ENCODE results near the gene AURKA.

The AURKA gene

DNA sequence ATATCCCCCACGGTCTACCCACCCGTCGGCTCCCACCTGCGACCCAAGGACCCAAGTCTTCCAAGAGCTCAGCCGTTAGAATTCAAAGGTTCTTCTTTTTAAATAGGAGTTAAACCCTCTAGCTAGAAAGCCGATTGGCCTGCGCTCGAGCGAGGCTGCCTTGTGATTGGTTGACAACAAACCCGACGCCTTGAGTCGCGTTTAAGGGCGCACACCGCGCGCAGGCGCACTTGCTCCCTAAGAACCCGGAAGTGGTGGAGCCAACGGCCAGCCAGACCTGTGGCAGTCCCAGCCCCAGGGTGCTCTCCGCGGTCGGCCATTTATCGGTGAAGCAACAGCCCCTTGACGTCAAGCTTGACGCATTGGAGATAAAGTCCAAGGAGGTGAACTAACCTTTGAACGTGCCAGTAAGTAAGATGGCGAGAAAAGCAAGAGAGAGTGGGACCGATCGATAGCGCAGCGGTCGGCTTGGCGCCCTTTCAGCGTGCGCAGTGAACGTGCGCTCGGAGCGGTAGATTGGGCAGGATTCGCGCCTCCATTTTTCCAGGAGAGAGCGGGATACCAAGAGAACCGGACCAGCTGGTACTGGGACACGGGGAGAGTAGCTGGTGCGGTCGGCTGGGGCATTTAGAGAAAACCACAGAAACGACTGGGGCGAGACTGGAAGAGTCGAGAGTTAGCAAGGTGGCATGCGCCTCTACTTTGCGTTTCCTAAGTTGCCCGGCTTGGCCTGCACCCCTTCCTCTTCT is at the start of gene AURKA, which contains the start of gene CSTF1:
TSS of gene AURKA (minus strand) at position 84 of the 749 bp plus-strand sequence. CDS start 4,018 bp downstream, outside the sequence.
TSS of gene CSTF1 (plus strand) at position 514 of the 749 bp plus-strand sequence. CDS start 2,908 bp downstream, outside the sequence.
- DNase-seq, result peak; percentile 97

GRCh38 chr20:56440346-56441007 is 48.5 kb upstream of the AURKA start:
- DNase-seq, result peak; percentile 11

- DNase-seq, result no peak
Observed at GRCh38 chr20:56439771-56440291, 47.8 kb upstream of the AURKA start.

- DNase-seq, result no peak
Observed at GRCh38 chr20:56438284-56438683, 46.3 kb upstream of the AURKA start.

GRCh38 chr20:56437196-56437960 is 45.4 kb upstream of the AURKA start:
- no peak for DNase-seq

GRCh38 chr20:56433880-56434255 is 41.9 kb upstream of the AURKA start:
- no peak for DNase-seq

- DNase-seq, result no peak
Observed at GRCh38 chr20:56433221-56433879, 41.3 kb upstream of the AURKA start.

DNA sequence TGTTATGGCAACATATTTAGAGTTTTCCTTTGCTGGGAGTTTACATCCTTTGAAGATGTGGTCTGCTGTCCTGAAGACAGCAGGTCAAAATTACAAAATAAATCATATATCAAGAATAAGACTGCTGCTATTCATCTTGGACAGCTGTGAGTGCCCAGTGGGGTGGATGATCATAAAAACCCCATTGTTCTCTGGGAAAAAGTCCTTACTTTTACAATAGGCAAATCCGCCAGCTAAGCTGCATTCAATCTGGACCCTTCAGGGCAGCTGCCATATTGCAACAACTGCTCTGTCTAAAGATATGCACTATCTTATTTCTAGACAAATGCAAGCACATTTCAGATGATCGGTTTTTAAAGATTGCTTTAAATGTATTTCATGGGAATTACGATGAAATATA is 39.5 kb upstream of the AURKA start:
- DNase-seq, result no peak

DNA sequence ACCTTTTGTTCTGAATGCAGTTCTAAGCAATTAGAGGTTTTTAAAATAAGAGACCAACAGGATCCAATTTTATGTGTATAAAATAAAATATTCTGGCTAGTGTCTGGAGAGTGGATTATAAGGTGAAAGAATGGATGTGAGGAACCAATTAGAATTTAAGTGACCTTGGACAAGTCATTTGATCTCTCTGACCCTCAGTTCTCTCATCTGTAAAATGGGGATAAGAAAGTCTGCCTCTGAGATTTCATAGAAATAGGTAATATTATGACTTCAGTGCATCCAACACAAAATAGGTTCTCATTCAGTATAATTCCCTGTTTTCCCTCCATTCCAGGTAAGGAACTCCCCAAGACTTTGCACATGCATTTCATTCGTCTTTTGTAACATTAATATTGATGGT is 38.9 kb upstream of the AURKA start:
- no peak for DNase-seq

DNA sequence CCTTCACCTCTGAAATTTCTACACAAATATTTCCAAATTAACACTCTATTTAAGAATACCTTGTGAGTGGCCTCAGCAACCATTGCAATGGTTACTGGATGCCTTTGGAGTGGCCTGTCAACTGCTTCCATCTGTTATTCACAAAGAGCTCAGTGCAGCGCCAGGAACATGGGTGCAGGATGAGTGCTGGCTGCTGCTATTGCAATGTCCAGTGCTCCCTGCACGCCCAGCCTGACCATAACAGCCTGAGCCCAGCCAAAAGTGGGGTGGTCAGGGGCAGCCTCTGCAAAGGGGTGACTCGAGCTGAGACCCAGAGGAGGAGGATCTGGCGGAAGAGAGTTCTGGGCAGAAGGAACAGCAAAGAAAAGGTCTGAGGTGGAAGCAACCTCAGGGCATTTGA is 38.4 kb upstream of the AURKA start:
- no peak for DNase-seq

- DNase-seq, result no peak
Observed at GRCh38 chr20:56429941-56430340, 37.9 kb upstream of the AURKA start.

DNA sequence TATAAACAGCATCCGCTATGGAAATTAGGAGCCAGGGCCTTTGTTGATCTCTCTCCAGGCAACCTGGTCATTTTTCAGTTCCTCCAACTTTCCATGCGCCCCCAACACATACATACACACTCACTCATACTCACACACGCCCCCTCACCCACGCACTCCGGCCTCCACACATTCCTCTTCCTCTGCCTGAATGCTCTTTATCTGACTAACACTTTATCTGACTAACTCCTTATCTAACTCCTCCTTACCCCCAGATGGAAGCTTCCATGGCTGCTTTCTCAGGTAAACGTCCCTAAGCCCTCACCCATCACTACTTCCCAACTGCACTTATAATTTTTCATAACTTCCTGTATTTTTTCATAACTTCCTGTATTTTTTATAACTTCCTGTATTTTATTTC is 37.5 kb upstream of the AURKA start:
- DNase-seq, result peak; percentile 66

GRCh38 chr20:56428881-56429280 is 36.9 kb upstream of the AURKA start:
- DNase-seq, result no peak

DNA sequence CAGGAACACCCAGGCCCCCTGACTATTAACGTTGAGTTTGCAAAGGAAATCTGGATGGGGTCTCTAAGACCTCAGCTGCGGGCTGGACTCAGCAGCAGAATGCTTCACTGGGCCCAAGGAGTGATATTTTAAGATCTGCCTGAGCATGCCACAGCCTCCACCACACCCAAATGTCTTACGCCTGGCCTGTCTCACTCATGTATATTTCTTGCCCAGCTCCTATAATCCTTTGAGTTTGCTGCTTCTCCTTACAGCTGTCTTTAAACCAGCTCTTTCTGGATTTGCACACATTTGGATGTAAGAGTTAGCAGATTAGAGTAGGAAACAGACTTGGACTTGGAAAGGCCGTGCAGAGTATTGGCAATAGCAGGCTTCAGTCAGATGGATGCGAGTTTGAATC is 36.4 kb upstream of the AURKA start:
- no peak for DNase-seq

GRCh38 chr20:56427797-56428196 is 35.8 kb upstream of the AURKA start:
- no peak for DNase-seq

- no peak for DNase-seq
Observed at GRCh38 chr20:56426926-56427325, 34.9 kb upstream of the AURKA start.

- DNase-seq, result no peak
Observed at GRCh38 chr20:56426026-56426425, 34.0 kb upstream of the AURKA start.

- no peak for DNase-seq
Observed at GRCh38 chr20:56424931-56425330, 32.9 kb upstream of the AURKA start.

DNA sequence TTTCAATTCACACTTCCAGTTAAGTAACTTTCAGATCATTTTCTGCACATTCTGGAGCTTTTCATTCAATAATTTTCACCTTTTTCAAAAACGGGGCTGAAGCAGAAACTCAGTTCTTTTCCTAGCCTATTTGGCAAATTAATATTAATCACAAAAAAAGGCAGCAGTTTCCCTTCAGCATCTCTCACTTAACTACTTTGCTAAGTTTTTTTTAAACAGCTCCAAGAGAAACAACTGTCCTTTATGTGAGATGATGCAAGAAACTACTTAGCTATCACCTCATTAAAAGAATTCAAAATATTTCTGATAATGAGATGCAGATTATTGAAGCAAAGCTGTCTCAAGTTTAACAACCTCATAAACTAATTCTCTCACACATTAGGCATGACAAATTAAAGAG is 31.9 kb upstream of the AURKA start:
- no peak for DNase-seq

DNA sequence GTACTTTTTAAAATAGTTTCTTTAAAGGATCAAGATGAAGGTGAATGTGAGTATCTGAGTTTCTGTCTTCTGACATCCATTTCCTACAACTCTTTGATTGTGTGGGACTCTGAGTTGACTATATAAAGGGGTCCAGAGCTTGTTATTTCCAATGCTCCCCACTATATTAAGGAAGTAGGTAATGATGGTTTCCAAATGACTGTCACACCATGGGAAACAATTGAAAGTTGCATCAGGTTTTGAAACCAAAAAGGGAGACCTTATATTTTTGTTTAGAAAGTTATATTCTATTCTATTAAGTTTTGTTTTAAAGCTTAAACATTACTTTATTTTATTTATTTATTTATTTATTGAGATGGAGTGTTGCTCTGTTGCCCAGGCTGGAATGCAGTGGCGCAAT is 31.2 kb upstream of the AURKA start:
- no peak for DNase-seq

DNA sequence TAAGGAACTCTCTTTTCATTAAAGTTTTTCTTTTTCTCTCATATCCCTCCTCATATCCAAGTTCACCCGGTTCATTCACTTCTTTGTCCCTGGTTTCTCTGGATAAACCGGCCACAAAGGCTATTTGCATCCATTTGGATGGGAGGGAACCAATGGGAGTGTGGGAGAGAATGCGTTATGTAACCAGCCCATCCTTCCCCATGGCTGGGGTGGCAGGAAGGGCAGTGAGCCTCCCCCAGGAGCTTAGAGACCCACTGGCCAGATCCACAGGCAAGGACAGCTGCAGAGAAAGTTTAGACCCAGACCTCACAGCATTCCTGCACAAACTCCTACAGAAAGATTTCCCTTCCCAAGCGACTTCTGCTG is 30.8 kb upstream of the AURKA start:
- no peak for DNase-seq

DNA sequence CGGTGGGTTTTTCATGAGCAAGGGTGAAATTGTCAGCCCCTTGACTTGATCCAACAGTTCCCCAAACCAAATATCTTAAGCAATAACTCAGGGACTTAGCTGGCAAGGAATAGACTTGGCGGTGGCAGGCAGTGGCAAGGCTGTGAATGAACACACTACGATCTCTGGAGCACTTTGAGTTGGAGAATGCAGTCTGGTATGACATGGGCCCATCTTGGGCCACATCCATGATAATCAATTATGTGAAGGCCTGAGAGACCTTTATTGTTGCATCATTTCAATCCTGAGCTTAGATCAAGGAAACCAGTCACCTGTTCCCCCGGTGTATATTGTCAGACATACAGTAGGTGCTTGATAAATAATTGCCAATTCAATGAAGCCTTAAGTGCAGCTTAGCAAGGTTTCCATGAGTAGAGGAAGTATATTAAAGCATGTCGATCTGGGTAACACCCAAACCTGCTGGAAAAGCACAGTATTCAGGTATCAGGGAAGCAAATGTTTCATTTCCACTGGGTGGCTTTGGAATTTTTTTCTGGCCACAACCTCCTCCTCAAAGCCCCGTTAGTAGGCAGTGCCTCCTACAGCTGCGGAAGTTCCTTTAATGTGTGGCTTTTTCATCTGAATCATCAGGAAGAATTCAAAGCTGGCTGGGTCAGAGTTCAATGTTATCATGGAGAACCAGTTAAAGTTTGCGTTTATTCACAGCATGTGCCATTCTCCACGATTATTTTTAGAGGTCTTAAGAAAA is 30.2 kb upstream of the AURKA start:
- peak; percentile 52 for DNase-seq

Measured in GF-D8 (cell line).